HT1080 (cell line): ENCODE data around the gene RBM18. TPM values are rescaled to one million over a fixed set of nuclear protein-coding genes. Genes with fewer than 3 reads are reported as not detected.

Source experiments
- DNase-seq: peaks from one replicate; pipeline ENCODE4 v3.0.0-alpha.2; 2015; ENCODE audit warnings: low read depth
- total RNA-seq: library from RNA; depleted of rRNA; stranded (reverse); fragments of >200 nt; shearing (Covaris generic); gene quantifications from 2 replicates; pipeline ENCODE4 v1.2.3, GENCODE V29; 2014; rRNA removed

The RBM18 gene
- total RNA-seq, 1 experiment from 2014 or later = 12.8 TPM

GRCh38 chr9:122206118-122207046 lies 58.3 kb downstream of the RBM18 start:
- peak; percentile 43 for DNase-seq

- no peak for DNase-seq
Observed at GRCh38 chr9:122205176-122205575, 59.5 kb downstream of the RBM18 start.

GRCh38 chr9:122204491-122204890 lies 60.1 kb downstream of the RBM18 start:
- no peak for DNase-seq

GRCh38 chr9:122204055-122204454 lies 60.6 kb downstream of the RBM18 start:
- no peak for DNase-seq

GRCh38 chr9:122202111-122202510 lies 62.5 kb downstream of the RBM18 start:
- DNase-seq = no peak

GRCh38 chr9:122201641-122202040 lies 63.0 kb downstream of the RBM18 start:
- peak; percentile 67 for DNase-seq

GRCh38 chr9:122200960-122201595 lies 63.6 kb downstream of the RBM18 start:
- peak; percentile 87 for DNase-seq

GRCh38 chr9:122197882-122198281 lies 66.8 kb downstream of the RBM18 start:
- no peak for DNase-seq

GRCh38 chr9:122197426-122197825 lies 67.2 kb downstream of the RBM18 start:
- DNase-seq = no peak

- no peak for DNase-seq
Observed at GRCh38 chr9:122195875-122196274, 68.8 kb downstream of the RBM18 start.

- no peak for DNase-seq
Observed at GRCh38 chr9:122193651-122194050, 71.0 kb downstream of the RBM18 start.

- DNase-seq = no peak
Observed at GRCh38 chr9:122192914-122193525, 71.6 kb downstream of the RBM18 start.

- no peak for DNase-seq
Observed at GRCh38 chr9:122192261-122192875, 72.3 kb downstream of the RBM18 start.

- no peak for DNase-seq
Observed at GRCh38 chr9:122191584-122191983, 73.1 kb downstream of the RBM18 start.

GRCh38 chr9:122190597-122191381 lies 73.9 kb downstream of the RBM18 start:
- peak; percentile 87 for DNase-seq

- DNase-seq = no peak
Observed at GRCh38 chr9:122188369-122188768, 76.3 kb downstream of the RBM18 start.

Other genes with a start within 250 kb of the RBM18 start
- 7.1 and 9.1 TPM in 2 replicates for gene TTLL11, start 171.5 kb downstream of the RBM18 start, total RNA-seq
- 60.8 and 76.1 TPM in 2 replicates for gene NDUFA8, start 105.1 kb downstream of the RBM18 start, total RNA-seq
- gene MORN5, start 104.9 kb downstream of the RBM18 start, total RNA-seq = not detected in 2 replicates
- 0.77 and 1.4 TPM in 2 replicates for gene LHX6, start 35.9 kb downstream of the RBM18 start, total RNA-seq
- 65.7 and 91.5 TPM in 2 replicates for gene MRRF, start within 50 bp of the RBM18 start, total RNA-seq
- 0.07 and 0.24 TPM in 2 replicates for gene PTGS1, start 106.2 kb upstream of the RBM18 start, total RNA-seq
- gene OR1J1, start 213.1 kb upstream of the RBM18 start, total RNA-seq = not detected in 2 replicates
- gene OR1J2, start 246.0 kb upstream of the RBM18 start, total RNA-seq = 0.17 TPM in 1 of 2 replicates, not detected in the other